RPMI7951 (cell line): ENCODE results near the gene MLLT10. TPM values are rescaled to one million over a fixed set of nuclear protein-coding genes. Genes with fewer than 3 reads are reported as not detected.
"Not testable (repeated sequence)": the region's sequence is repeated elsewhere in the genome, so short reads cannot be mapped to it uniquely, and the experiment has no call there.

Experiments
- DNase-seq: peaks from one replicate; pipeline ENCODE4 v3.0.0-alpha.2; 2012; ENCODE audit warnings: low read depth
- total RNA-seq: library from RNA; depleted of rRNA; stranded (reverse); fragments of >200 nt; shearing (Covaris generic); gene quantifications from 2 replicates; pipeline ENCODE4 v1.2.3, GENCODE V29; 2014

MLLT10 gene
- total RNA-seq, 1 experiment from 2014 or later, result 42.1 TPM

DNA sequence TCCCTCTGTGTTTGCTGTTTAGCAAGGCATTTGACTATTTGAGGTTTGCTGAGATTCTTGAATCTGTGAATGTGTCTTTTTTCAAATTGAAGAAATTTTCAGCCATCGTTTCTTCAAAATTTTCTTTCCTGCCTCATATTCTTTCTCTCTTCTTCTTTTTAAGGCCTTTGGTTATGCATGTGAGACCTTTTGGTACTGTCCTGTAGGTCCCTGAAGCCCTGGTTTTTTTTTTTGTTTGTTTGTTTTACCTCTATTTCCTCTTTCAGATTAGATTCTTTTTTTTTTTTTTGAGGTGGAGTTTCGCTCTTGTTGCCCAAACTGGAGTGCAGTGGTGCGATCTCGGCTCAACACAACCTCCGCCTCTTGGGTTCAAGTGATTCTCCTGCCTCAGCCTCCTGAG, 45.3 kb downstream of the MLLT10 start:
- no peak for DNase-seq

DNA sequence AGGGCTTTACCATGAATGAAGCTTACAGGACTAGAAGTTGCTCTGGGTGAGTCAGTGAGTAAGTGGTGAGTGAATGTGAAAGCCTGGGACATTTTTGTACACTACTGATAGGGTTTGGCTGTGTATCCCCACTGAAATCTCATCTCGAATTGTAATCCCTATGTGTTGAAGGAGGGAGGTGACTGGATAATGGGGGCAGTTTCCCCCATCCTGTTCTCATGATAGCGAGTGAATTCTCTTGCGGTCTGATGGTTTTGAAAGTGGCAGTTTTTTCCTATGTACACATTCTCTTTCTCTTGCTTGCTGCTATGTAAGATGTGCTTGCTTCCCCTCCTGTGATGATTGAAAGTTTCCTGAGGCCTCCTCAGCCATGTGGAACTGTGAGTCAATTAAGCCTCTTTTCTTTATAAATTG, 47.4 kb downstream of the MLLT10 start:
- not testable (repeated sequence) for DNase-seq

DNA sequence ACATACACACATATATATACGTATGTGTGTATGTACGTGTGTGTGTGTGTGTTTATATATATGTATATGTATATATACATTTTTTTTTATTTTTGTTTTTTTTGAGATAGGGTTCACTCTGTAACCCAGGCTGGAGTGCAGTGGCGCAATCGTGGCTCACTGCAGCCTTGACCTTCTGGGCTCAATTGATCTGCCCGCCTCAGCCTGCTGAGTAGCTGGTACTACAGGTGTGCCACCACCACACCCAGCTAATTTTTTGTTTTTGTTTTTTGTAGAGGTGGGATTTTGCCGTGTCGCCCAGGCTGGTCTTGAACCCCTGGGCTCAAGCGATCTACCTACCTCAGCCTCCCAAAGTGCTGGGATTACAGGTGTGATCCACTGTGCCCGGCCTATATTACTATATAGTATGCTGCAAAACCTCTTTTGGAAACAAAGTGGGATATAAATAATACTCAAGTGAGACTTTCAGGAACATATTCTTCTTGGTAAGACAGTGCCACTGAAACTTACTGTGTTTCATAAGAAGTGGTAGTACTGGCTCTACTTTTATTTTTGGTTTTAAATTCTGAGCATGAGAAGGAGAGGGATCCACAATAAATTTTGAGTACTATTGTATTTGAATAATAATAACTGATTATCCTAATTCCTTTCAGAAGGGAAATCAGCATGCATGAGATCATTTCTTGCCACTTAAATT, 51.0 kb downstream of the MLLT10 start:
- no peak for DNase-seq

DNA sequence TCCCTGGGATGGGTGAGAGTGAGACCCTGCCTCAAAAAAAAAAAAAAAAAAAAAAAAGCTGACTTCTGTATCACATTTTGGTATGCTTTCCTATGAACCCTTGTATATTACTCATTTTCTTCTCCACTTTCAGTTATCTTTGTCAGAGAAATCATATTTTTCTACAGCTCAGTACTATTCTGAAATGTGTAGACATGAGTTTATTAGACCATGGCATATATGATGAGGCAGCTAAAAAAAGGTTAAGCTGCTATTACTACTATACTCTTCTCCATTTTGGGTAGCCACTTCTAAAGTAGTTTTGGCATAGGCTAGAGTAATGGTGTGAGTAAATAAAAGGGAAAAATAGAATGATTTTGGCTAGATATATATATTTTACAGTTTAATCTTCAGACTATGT, 53.4 kb downstream of the MLLT10 start:
- DNase-seq, result no peak

DNA sequence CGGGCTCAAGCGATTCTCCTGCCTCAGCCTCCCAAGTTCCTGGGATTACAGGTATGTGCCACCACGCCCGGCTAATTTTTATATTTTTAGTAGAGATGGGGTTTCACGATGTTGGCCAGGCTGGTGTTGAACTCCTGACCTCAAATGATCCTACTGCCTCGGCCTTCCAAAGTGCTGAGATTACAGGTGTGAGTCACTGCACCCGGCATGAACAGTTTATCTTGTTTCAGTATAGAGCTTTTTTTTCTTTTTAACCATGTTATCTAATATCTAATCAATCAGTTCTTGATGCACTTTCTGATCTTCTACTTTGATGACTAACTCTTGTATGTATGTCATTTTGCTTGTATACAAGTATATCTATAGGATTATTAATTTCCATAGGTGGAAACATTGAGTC, 54.1 kb downstream of the MLLT10 start:
- not testable (repeated sequence) for DNase-seq

DNA sequence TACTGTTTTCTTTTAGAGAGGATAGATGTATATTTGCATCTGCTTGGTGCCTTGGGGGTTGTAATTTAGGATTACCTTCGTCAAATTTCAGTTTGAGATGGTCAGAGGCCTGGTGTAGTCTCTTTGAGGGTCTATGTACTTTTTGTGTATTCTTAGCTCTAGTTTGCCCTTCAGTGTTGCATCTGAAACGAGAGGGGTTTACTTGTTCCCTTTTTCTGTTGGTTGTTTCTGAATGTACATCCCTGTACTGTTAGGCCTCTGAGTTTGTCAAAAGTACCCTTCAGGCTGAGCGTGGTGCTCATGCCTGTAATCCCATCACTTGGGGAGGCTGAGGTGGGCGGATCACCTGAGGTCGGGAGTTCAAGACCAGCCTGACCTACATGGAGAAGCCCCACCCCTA, 60.0 kb downstream of the MLLT10 start:
- no peak for DNase-seq

DNA sequence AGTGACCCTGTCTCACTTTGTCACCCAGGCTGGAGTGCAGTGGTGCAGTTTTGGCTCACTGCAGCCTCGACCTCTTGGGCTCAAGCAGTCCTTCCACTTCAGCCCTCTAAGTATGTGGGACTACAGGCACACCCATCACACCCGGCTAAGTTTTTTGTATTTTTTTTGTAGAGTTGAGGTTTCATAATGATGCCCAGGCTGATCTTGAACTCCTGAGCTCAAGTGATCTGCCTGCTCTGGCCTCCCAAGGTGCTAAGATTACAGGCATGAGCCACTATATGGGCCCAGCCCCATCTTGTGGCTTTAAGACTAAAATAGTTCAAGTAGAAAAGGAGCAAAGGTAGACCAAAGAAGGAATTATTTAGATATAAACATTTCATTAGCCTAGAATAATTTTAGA, 65.5 kb downstream of the MLLT10 start:
- peak; percentile 6 for DNase-seq

DNA sequence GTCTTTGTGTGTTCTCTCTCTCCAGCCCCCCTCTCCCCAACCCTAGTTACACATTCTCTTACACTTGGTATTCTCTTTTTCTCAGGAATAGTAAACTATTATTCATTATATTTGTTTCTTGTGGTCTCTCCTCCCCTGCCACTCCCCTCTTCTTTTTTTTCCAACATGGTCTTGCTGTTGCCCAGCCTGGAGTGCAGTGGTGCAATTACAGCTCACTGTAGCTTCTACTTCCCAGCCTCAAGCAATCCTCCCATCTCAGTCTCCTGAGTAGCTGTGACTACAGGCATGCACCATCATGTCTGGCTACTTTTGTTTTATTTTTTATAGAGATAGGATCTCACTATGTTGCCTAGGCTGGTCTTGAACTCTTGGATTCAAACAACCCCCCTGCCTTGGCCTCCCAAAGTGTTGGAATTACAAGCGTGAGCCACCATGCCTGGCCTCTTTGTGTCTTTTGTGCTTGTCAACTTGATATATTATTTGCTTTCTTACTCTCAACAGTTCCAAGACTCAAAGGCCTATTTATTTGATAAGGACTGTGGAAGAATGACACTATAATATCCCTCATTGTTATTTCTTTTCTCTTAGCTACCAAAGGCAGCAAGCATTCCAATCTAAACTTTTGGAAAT, 66.9 kb downstream of the MLLT10 start:
- DNase-seq, result no peak

DNA sequence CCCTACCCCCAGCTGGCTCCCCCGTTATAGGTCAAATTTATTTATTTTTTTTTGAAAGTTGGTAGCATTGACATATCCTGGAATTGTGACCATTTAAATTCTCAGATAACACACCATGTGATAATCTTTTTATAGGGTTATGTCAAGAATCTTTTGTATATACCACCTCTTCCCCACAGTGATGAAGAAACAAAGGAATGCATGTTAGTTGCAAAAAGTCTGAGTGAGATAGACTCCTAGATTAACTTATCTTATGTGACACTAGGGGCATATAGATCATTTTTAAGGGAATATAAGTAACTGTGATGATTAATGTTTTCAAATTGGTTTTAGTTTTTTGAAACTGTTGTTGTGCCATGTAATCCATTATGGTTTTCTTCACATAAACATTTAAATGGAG, 68.3 kb downstream of the MLLT10 start:
- DNase-seq, result no peak

DNA sequence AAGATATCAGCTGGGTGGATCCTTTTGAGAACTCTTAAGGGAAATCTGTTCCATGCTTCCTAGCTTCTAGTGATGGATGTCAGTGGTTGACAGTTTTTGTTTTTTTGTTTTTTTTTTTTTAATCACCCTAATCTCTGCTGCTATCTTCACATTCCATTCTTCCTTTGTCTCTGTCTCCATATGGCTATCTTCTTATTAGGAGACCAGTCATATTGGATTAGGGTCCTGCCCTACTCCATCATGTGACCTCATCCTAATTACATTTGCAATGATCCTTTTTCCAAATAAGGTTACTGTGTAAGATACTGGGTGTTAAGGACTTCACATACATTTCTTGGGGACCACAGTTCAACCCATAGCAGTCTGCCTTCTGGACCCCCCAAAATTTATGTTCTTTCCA, 69.7 kb downstream of the MLLT10 start:
- DNase-seq, result no peak

DNA sequence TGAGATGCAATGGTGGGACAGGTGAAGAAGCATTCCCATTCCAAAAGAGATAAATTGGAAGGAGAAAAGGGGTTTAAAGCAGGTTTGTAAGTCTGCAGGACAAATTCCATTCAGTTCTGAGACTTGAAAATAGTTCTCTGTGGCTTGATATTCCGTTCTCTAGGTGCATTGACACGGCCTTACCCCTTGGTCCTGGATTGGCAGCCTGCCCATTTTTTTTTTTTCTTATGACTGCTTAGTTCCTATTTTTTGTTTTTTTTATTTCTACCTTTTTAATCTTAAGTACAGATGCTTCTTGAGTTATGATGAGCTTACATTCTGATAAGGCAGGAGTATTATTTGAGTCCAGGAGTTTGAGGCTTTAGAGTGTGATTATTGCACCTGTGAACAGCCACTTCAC, 70.6 kb downstream of the MLLT10 start:
- DNase-seq, result no peak

DNA sequence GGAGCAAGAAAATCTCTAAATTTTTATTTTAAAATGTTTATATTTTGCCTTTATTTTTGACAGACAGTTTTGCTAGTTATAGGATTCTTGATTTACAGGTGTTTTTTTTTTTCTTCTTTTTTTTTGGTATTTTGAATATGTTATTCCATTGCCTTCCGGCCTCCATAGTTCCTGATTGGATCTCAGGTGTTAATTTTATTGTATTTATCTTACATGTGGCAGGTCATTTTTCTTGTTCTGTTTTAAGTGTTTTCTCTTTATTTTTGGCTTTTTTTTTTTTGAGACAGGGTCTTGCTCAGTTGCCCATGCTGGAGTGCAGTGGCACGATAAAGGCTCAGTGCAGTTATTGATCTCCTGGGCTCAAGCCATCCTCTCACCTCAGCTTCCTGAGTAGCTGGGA, 73.9 kb downstream of the MLLT10 start:
- DNase-seq, result no peak

DNA sequence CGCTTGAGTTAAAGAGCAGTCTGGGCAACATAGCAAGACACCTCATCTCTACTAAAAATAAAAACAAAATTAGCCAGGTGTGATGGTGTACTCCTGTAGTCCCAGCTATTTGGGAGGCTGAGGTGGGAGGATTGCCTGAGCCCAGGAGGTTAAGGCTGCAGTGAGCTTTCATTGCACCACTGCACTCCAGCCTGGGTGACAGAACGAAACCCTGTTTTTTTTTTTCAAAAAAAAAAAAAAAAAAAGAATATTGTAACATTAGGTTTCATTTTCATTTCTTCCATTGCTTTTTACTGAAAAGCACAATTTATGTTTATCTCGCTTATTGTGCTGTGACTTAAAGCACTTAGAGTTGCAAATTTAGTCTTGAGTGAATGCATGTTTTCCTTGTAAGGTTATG, 80.0 kb downstream of the MLLT10 start:
- DNase-seq, result no peak

DNA sequence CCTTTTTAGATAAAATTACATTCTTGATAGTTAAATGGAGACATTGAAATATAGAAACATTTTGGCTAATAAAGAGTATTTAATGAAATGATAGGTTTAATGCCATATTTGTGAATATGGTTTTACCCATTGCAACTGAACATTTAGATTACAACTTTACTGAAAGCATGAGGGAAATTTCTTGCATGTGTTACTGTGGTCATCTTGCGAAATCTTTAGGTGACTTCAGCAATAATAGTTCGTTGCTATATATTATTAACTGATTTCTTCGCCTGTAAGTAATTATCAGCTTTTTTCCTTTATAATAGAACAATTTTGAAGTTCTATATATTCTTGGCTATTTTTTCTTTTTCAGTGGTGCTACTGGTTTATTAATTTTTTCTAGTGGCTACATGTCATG, 83.2 kb downstream of the MLLT10 start:
- DNase-seq, result no peak

DNA sequence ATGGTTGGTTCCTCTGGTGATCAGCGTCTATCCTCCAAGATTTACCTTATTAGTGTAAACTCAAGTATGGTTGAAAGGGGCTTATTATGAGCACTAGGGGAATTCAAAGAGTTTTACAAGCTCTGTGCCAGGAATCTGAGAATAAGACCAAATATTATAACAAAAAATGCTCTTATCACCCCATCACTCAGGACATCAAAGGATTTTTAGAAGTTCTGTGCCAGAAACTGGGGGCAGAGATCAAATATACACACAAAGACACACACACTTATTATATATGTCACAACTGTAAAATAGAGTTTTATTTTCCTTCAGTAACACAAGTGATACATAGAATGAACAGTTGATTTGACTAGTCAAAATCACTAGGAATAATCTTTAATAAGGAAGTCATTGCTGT, 89.3 kb downstream of the MLLT10 start:
- DNase-seq, result no peak

DNA sequence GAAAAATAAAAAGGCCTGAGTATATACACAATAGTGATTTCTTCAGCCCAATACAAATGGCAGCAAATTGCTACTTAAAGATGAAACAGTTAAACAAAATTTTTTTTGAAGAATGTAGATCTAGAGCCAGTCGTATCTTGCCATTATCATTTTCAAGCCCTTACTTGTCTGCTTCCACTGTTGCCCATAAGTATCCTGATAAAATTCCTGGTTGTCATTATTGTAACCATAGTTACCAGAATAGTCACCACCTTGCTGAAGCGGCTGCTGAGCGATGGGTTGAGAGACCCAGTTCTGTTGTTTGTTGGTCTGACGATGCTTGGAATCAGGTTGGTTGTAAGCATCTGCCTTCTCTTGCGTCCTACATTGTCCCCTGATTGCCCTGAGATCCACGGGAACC, 90.4 kb downstream of the MLLT10 start:
- DNase-seq, result not testable (repeated sequence)

DNA sequence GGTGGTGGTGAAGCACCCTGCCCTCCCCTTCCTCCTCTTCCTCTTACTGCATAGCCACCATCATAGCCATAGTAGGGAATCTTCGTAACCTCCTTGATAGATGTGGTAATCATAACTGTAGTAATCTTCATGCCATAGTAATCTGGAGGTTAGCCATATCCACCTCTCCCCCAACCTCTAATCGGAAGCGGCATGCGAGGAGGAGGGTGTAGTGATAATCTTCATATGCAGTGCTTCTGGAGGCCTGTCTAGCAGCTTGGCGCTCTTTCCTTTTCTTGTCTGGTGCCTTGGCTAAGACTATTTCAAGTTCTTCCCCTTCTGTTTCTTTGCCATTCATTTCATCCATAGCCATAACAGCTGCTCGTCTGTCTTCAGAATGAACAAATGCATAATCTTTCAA, 90.9 kb downstream of the MLLT10 start:
- DNase-seq, result no peak

DNA sequence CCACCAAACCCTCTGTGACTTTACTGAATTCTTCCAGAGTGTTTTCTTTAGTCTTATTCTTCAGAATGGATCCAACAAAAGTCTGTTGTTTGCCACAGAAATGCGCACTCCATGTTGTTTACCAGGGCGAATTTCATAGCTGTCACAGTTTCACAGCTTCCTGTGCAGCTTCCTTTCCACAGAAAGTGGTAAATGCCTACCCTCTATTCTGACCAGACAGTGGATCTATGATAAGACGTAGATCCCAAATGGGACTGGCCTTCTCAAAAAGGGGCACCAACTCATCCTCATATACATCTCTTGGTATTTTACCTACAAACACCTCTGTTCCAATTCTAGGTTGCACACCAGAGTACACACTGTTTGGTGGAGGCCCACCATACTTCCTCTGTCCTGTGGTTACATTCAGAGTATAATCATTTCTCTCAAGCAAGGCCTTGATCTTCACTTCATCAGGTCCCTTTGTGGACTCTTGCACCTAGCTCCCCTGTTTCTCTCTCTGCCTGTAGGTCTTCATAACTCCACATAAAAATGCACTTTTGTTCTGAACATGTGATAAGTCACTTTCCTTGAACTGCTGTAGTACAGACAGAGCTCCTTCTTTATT, 91.7 kb downstream of the MLLT10 start:
- no peak for DNase-seq

DNA sequence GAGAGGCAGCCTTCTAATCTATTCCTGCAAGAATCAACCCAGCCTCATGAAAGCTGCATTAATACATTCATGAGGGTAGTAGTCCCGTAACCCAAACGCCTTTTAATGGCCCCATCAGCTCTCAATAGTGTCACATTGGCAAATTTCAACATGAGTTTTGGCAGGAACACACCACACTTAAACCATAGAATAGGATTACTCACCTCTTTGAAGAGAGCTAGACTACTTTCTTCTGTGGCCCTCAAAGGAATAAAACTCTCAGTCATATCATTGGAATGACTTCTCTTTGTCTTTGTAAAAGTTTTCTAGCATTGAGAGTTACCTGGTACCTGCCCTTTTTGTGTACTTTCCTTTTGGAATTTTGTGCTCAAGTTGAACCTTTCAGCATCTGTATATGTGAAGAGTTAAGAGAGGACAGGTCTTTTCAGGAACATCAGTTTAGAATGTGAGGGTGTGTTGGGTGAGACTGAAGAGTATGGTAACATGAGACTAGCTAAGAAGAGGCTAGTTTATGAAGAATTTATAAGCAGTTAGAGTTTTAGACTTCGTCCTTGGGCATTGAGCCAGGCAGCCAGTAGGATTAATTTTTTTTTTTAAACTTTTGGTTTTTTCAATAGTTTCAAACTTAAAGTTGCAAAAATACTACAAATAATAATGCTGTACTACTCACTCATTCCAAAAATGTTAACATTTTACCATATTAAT, 92.6 kb downstream of the MLLT10 start:
- no peak for DNase-seq

DNA sequence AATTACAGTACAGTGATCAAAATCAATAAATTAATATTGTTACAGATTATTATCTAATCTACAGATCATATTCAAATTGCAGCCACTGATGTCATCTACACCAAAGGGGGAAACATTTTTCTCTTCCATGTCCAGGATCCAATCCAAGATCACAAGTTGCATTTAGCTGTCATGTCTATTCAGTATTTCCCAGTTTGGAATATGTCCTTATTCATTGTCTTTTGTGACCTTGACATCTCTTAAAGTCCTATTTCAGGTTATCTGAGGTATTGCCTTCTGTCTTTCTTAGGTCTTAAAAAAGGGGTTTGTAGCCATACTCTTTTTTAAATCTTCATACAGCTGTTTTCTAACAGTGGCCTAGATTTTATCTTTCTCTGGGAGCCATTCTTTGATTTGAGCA, 93.3 kb downstream of the MLLT10 start:
- no peak for DNase-seq

DNA sequence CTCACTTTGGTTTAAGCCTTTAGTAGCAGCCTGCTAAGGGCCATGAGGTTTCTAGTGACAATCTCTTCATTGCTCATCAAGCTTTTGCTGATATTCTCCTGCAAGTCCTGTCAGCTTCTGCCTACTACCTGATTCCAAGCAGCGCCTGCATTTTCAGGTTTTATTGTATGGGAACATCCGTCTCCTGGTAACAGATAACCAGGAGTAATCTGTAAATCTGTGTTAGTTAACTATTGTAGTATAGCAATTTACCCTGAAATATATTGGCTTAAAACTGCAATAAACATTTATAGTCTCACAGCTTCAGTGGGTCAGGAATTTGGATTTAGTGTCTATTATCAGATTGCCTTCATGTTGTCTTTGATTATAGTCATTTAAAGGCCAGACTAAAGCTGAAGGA, 94.0 kb downstream of the MLLT10 start:
- no peak for DNase-seq

DNA sequence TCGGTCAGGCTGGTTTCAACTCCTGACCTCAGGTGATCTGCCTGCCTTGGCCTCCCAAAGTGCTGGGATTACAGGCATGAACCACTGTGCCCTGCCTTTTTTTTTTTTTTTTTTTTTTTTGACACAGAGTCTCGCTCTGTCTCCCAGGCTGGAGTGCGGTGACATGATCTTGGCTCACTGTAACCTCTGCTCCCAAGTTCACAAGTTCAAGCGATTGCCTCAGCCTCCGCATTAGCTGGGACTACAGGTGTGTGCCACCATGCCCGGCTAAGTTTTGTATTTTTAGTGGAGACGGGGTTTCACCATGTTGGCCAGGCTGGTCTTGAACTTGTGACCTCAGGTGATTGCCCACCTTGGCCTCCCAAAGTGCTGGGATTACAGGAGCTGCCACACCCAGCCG, 94.6 kb downstream of the MLLT10 start:
- DNase-seq, result not testable (repeated sequence)
